Suprapubic skin (tissue), 3 donors: ENCODE measurements around the gene DNASE1L3.

Experiments
- CTCF ChIP-seq, 2 donors: fragments of 200-600 bp in 1 of 2; fragments of 450-650 bp in 1 of 2; sonication (generic) in 1 of 2; IDR thresholded peaks; one replicate each; pipeline ENCODE4 v1.5.1; 2016 to 2019; ENCODE audit warnings: antibody characterized with exemption in 2 of 2, mild to moderate bottlenecking in 1 of 2, moderate library complexity in 1 of 2
- EP300 ChIP-seq: sonication (generic); formaldehyde crosslinking; IDR thresholded peaks from one replicate; pipeline ENCODE4 v1.6.1; 2017; ENCODE audit warnings: antibody characterized with exemption

DNA sequence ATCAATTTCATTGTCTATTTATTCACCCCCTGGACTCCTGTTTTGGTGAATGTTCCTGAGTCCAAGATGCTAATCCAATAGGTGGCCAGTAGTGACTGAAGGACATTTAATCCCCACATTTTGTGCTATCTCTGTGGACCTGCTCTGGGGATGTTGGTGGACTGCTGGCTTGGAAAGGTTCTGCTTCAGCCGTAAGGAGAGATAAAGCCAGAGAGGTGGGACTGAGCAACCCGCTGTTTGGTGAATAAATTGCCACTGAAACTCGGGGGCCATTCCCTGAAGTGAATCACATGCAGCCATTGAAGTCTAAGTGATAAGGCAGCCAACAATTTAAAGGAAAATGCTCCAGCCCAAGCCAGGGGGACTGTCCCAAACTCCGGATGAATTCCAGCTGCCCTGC is 25.2 kb upstream of the DNASE1L3 start:
- no peak for TF ChIP-seq CTCF (IDR thresholded peaks at IDR 0.05)
- no peak for TF ChIP-seq EP300
